ENCODE results near the gene CXXC5. TPM values are rescaled to one million over a fixed set of nuclear protein-coding genes. Genes with fewer than 3 reads are reported as not detected.

The CXXC5 gene
- total and polyA plus RNA-seq, 9 of the 15 experiments (the other 6 are each of a cell fraction or from before 2014, with no cell fraction given), result 1.9 to 123 (median 45.8) TPM

GRCh38 chr5:139660923-139661814 is 13.0 kb downstream of the CXXC5 start (continued):
- TF ChIP-seq ARID4B (CRISPR knock-in tag; IDR thresholded peaks at IDR 0.05) (peak; percentile 66), AFF1 (IDR thresholded peaks at IDR 0.05; ENCODE audit: low read depth in 1 of 2, partially characterized antibody in 2 of 2) (no peak), GABPA (tag; conservative IDR thresholded peaks at IDR 0.05; ENCODE audit: low read depth) (no peak), ATF6 (CRISPR knock-in tag; IDR thresholded peaks at IDR 0.05) (no peak), MTF1 (CRISPR knock-in tag; IDR thresholded peaks at IDR 0.05; ENCODE audit: borderline replicate concordance) (no peak), TAF1 (IDR thresholded peaks at IDR 0.05; ENCODE audit: control insufficient read depth, extremely low read depth, insufficient read depth, low read length, severe bottlenecking) (no peak), ZNF140 (CRISPR knock-in tag; IDR thresholded peaks at IDR 0.05) (no peak), GTF3C2 (IDR thresholded peaks at IDR 0.05; ENCODE audit: borderline replicate concordance, extremely low read depth, insufficient read length) (no peak), RBM22 (IDR thresholded peaks at IDR 0.05; ENCODE audit: low read depth, low read length, poor library complexity, severe bottlenecking) (peak; percentile 55), SREBF2 (CRISPR knock-in tag; IDR thresholded peaks at IDR 0.05) (no peak)

All from K562 (cell line).